Spinal cord (tissue), 10 donors: ENCODE results near the gene STK10. TPM values are rescaled to one million over a fixed set of nuclear protein-coding genes. Genes with fewer than 3 reads are reported as not detected.
A peak's percentile ranks its signal among the peaks of the same experiment; 100 is the strongest.
"Not testable (repeated sequence)": the region's sequence is repeated elsewhere in the genome, so short reads cannot be mapped to it uniquely, and the experiment has no call there.

Experiments
- DNase-seq, 6 donors: peaks; one replicate each; pipeline versions ENCODE4 v3.0.0 to v3.0.0-alpha.2; 2013 to 2015; ENCODE audit warnings: low spot score in 6 of 6, low read depth in 4 of 6
- H3K27ac ChIP-seq: one replicate; pipeline ENCODE4 v1.5.1; 2013; ENCODE audit warnings: low read depth, low read length, control low read depth
- H3K27me3 ChIP-seq: one replicate; pipeline ENCODE4 v1.6.1; 2013; ENCODE audit warnings: low read length; ENCODE audit not compliant: control insufficient read depth, insufficient read depth
- H3K36me3 ChIP-seq: one replicate; pipeline ENCODE4 v1.6.1; 2013; ENCODE audit warnings: low read length; ENCODE audit not compliant: control insufficient read depth, insufficient read depth
- H3K4me1 ChIP-seq: one replicate; pipeline ENCODE4 v1.6.1; 2013; ENCODE audit warnings: low read length; ENCODE audit not compliant: control insufficient read depth, insufficient read depth
- H3K4me3 ChIP-seq: one replicate; pipeline ENCODE4 v1.5.1; 2013; ENCODE audit warnings: low read depth, low read length, control low read depth
- H3K9me3 ChIP-seq: one replicate; pipeline ENCODE4 v1.6.1; 2013; ENCODE audit warnings: low read length; ENCODE audit not compliant: control insufficient read depth, insufficient read depth
- whole genome bisulfite sequencing: methylation state at CpG from one replicate; pipeline ENCODE4 v1.1.5; 2013; ENCODE audit warnings: missing lambda C conversion rate; ENCODE audit not compliant: insufficient coverage; 5-methylcytosine and 5-hydroxymethylcytosine counted together
- polyA plus RNA-seq, 2 donors: library from polyadenylated mRNA; unstranded; fragments of 120-200 nt; gene quantifications; one replicate each; pipeline ENCODE4 v1.2.1, GENCODE V29; 2013; ENCODE audit not compliant: insufficient read length in 2 of 2
- total RNA-seq, 2 donors: library from RNA; depleted of rRNA in 1 of 2; stranded (reverse); fragments of 120-200 nt in 1 of 2; fragments of >200 nt in 1 of 2; gene quantifications; one replicate each; pipeline versions ENCODE4 v1.2.3 to v1.2.4, GENCODE V29; 2013 to 2014
- donor health status: healthy.

The STK10 gene
- total and polyA plus RNA-seq, 4 donors: 14.7 to 25.8 (median 16.5) TPM

GRCh38 chr5:172043865-172044264 is 144.2 kb downstream of the STK10 start:
- DNase-seq: peak in 1 of 6 donors; percentile 52
- Histone ChIP-seq H3K36me3 (peaks cover 19% of the 10 kb centered on the region), H3K4me3 (no peak overlapping the region), H3K4me1 (peaks cover 10% of the 10 kb centered on the region), H3K27ac (no peak overlapping the region), H3K9me3 (no peaks in the 10 kb centered on the region), H3K27me3 (no peaks in the 10 kb centered on the region)
- 89% methylated on average over 10 of the region's 13 CpGs for WGBS

DNA sequence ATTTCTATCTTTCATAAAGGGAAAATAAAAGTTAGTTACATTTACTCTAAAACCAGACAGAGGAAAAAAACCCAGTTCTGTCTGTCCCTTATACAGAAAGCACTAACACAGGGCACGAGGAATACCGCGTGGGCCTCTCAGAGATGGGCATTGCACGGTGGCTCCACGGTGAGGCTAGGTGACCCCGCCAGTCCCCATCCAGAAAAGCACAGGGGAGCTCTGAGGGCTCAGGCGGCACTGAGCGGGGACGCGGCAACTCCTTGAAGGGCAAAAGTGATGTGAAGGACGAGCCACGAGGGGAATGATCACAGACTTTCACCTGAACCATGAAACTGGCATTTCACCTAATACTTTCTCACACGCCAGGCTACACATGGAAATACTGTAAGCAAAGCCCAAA is 145.8 kb downstream of the STK10 start:
- WGBS: 92% methylated on average over 13 of the region's 13 CpGs
- H3K4me3 ChIP-seq: no peak overlapping the region
- peaks cover 10% of the 10 kb centered on the region for H3K4me1 ChIP-seq
- no peak overlapping the region for H3K27ac ChIP-seq
- no peaks in the 10 kb centered on the region for H3K9me3 ChIP-seq
- DNase-seq: no peak
- H3K27me3 ChIP-seq: no peaks in the 10 kb centered on the region
- peaks cover 15% of the 10 kb centered on the region for H3K36me3 ChIP-seq

- no peaks in the 10 kb centered on the region for H3K36me3 ChIP-seq
- H3K4me1 ChIP-seq: no peaks in the 10 kb centered on the region
- WGBS: 89% methylated on average over 3 of the region's 3 CpGs
- H3K27ac ChIP-seq: no peak overlapping the region
- no peaks in the 10 kb centered on the region for H3K9me3 ChIP-seq
- no peaks in the 10 kb centered on the region for H3K27me3 ChIP-seq
- no peak for DNase-seq
- no peak overlapping the region for H3K4me3 ChIP-seq
These were observed 149.9 kb downstream of the STK10 start for GRCh38 chr5:172038167-172038566.

GRCh38 chr5:172035049-172035448 is 153.0 kb downstream of the STK10 start:
- Histone ChIP-seq H3K4me1 (no peaks in the 10 kb centered on the region), H3K4me3 (no peak overlapping the region), H3K36me3 (no peaks in the 10 kb centered on the region), H3K27ac (no peak overlapping the region), H3K27me3 (no peaks in the 10 kb centered on the region), H3K9me3 (peaks cover 5% of the 10 kb centered on the region)
- DNase-seq: no peak
- WGBS: 29% methylated on average over 2 of the region's 2 CpGs

- Histone ChIP-seq H3K27ac (no peak overlapping the region), H3K4me1 (no peaks in the 10 kb centered on the region), H3K36me3 (no peaks in the 10 kb centered on the region), H3K9me3 (peaks cover 5% of the 10 kb centered on the region), H3K4me3 (no peak overlapping the region), H3K27me3 (no peaks in the 10 kb centered on the region)
- DNase-seq: no peak
- WGBS: 90% methylated on average over 2 of the region's 4 CpGs
These were observed 156.0 kb downstream of the STK10 start for GRCh38 chr5:172031894-172032461.

DNA sequence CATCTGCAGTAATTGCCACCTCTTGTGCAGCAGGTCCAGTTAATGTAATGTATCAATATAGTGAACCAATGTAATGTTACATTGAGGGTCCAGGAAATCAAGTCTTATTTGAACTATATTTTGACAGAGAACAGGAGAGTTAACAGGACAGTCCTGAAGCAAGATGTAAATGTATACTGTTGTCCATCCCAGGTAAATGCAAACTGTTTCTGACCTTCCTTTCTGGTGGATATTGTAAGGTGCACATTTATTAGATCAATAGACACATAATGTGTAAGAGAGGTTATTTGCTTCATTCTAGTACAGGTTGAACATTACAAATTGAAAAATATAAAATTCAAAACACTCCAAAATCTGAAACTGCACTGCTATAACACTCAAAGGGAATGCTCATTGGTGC is 158.1 kb downstream of the STK10 start:
- Histone ChIP-seq H3K27ac (no peak overlapping the region), H3K36me3 (no peaks in the 10 kb centered on the region), H3K4me3 (no peak overlapping the region), H3K4me1 (no peaks in the 10 kb centered on the region), H3K9me3 (peaks cover 5% of the 10 kb centered on the region), H3K27me3 (no peaks in the 10 kb centered on the region)
- DNase-seq: no peak

DNA sequence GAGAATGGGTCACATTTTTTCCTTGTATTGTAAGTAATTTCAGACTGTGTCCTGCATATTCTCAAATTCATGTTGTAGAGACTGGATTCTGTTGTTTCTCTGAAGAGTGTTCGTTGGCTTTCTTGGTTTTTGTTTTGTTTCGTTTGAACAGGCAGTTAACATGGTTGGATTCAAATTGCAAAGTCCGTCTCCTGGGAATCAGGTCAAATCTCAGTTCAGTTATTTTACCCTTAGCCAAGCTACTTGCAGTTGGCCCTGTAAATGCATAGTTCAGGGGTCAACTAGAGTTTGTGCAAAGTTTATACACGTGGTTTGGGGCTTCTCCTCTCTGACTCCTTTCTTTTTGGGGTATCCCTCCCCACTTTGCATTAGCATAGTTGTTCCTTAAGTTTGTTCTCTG is 159.9 kb downstream of the STK10 start:
- Histone ChIP-seq H3K4me3 (no peak overlapping the region), H3K4me1 (no peaks in the 10 kb centered on the region), H3K36me3 (no peaks in the 10 kb centered on the region), H3K27me3 (no peaks in the 10 kb centered on the region), H3K9me3 (peaks cover 5% of the 10 kb centered on the region), H3K27ac (no peak overlapping the region)
- peak in 1 of 6 donors; percentile 31 for DNase-seq
- 65% methylated on average over 2 of the region's 4 CpGs for WGBS

DNA sequence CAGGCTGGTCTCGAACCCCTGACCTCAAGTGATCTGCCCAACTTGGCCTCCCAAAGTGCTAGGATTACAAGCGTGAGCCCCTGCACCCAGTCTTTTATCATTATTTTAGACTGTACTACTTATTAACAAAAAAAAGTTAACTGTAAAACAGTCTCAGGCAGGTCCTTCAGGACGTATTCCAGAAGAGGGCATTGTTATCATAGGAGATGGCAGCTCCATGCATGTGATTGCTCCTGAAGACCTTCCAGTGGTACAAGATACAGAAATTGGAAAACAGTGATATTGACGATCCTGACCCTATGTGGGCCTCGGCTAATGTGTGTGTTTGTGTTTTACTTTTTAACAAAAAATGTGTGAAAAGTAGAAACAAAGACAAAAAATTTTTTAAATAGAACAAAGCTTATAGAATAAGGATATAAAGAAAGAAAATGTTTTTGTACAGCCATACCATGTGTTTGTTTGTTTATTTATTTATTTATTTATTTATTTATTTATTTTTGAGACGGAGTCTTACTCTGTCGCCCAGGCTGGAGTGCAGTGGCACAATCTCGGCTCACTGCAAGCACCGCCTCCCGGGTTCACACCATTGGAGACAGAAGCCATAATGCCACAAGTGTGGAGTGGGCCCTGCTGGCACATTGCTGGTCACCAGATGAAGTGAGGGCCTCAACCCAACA is 167.8 kb downstream of the STK10 start:
- whole genome bisulfite sequencing: 88% methylated on average over 7 of the region's 10 CpGs
- DNase-seq: peak in 1 of 6 donors; percentile 49
- not testable (repeated sequence) for H3K27me3 ChIP-seq, H3K27ac ChIP-seq, H3K36me3 ChIP-seq, H3K4me1 ChIP-seq, H3K4me3 ChIP-seq, H3K9me3 ChIP-seq

DNA sequence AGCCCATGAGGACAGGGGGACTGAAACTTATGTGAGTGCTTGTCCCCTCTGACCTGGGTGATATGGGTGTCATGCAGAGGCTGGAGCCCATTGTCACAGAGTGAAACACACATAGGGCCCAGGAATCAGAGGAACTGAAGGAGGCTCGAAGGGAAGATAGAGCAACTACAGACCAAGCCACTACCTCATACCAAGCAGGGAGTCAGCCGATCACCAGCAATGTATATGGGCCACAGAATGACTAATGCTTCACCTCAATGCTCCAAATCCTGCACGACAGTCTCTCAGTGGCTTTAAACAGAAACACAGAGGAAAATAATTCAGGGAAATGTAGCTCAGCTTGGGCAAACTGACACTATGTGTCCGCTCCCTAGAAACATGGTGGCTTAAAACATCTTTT is 172.7 kb downstream of the STK10 start:
- Histone ChIP-seq H3K27me3 (no peaks in the 10 kb centered on the region), H3K36me3 (no peaks in the 10 kb centered on the region), H3K4me1 (no peaks in the 10 kb centered on the region), H3K4me3 (no peak overlapping the region), H3K27ac (no peak overlapping the region), H3K9me3 (no peaks in the 10 kb centered on the region)
- no peak for DNase-seq
- WGBS: 100% methylated on average over 2 of the region's 4 CpGs

DNA sequence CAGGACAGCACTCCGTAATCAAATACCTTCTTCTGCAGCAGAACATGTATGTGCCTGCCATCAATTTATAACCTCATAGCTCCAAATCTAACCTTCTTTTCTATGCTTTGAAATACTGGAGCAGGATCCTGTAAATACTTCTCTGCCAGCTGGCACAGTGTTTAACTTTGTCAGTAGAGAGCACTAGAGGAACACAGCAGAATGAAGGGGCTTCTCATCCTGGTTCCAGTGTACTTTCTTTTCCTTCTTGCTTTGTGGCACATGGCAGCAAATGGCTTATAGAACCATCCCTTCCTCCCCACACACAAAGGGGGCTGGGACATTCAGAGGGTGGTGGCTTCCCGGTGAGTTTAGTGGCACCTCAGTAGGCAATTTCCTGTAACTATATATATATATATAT is 177.7 kb downstream of the STK10 start:
- no peak overlapping the region for H3K4me3 ChIP-seq
- H3K4me1 ChIP-seq: peaks cover 10% of the 10 kb centered on the region
- H3K27me3 ChIP-seq: no peaks in the 10 kb centered on the region
- H3K9me3 ChIP-seq: no peaks in the 10 kb centered on the region
- peak in 4 of 6 donors; percentile 24 to 85 (median 48) for DNase-seq
- no peak overlapping the region for H3K27ac ChIP-seq
- H3K36me3 ChIP-seq: no peaks in the 10 kb centered on the region
- WGBS: 100% methylated on average over 1 of the region's 2 CpGs
